ENCODE data around the gene FLII.

- TF ChIP-seq ZNF341 (tag by site-specific recombination; IDR thresholded peaks at IDR 0.05; ENCODE audit: low read depth), result no peak
- TF ChIP-seq ZFP3 (tag by site-specific recombination; IDR thresholded peaks at IDR 0.05; ENCODE audit: low read depth), result no peak
- TF ChIP-seq CTCF (tag by site-specific recombination; IDR thresholded peaks at IDR 0.05), result no peak
- no peak for TF ChIP-seq REST (tag by site-specific recombination; IDR thresholded peaks at IDR 0.05)
These were observed 22.3 kb upstream of the FLII start for GRCh38 chr17:18280766-18281371.

Measured in HEK293 (cell line).